Measurements from ENCODE around the gene SNPH.

- TF ChIP-seq CTCF (conservative IDR thresholded peaks at IDR 0.05; ENCODE audit: low read length), result no peak
- no peak for TF ChIP-seq EZH2phosphoT487 (IDR thresholded peaks at IDR 0.05; ENCODE audit: borderline replicate concordance)
Observed at GRCh38 chr20:1332749-1333300, 66.7 kb downstream of the SNPH start.
